ENCODE results near the gene KRTAP9-1. TPM values are rescaled to one million over a fixed set of nuclear protein-coding genes. Genes with fewer than 3 reads are reported as not detected.

The KRTAP9-1 gene
- polyA plus RNA-seq, 1 donor from 2014 or later, result not detected

DNA sequence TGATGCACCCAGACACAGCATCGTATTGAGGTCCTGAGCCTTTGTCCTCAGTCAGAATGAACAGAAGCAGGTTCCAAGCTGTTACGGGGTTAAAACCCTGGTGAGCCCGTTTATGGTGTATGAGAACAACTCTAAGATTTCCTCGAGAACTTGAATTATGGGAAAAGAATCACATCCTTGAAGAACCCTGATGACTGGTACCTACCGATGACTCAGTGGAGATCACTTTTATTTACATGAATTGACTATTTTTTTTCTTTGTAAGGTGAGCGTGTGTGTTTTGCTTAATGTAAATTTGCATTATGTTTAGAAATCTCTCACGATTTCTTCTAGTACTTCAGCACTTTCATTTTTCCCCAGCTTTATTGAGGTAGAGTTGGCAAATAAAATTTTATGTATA, 25.9 kb upstream of the KRTAP9-1 start:
- Histone ChIP-seq H3K9me2 (ENCODE audit: insufficient read depth, low read length) (no peaks in the 10 kb centered on the region), H3K4me3 (ENCODE audit: low read length) (no peak overlapping the region), H2AFZ (ENCODE audit: low read depth, low read length) (no peak overlapping the region), H3K36me3 (ENCODE audit: insufficient read depth, low read length) (no peaks in the 10 kb centered on the region), H3K27ac (ENCODE audit: low read length) (no peak overlapping the region), H3K4me2 (ENCODE audit: low read length) (no peak overlapping the region), H3K9ac (ENCODE audit: low read length) (no peak overlapping the region), H3K9me3 (ENCODE audit: low read length) (no peaks in the 10 kb centered on the region), H3K79me2 (replicated peaks; ENCODE audit: insufficient read depth, low read length) (no peaks in the 10 kb centered on the region), H4K20me1 (ENCODE audit: insufficient read depth) (no peaks in the 10 kb centered on the region), H3F3A (ENCODE audit: insufficient read depth, low read length, poor library complexity, severe bottlenecking) (no peaks in the 10 kb centered on the region), H3K27me3 (ENCODE audit: insufficient read depth, low read depth, low read length) (no peaks in the 10 kb centered on the region)
- TF ChIP-seq EP300 (conservative IDR thresholded peaks at IDR 0.05; ENCODE audit: poor library complexity, severe bottlenecking) (no peak), POLR2AphosphoS5 (IDR thresholded peaks at IDR 0.05) (no peak), RAD21 (conservative IDR thresholded peaks at IDR 0.05) (no peak), EZH2 (IDR thresholded peaks at IDR 0.05; ENCODE audit: borderline replicate concordance, insufficient read depth, low read length, poor library complexity, severe bottlenecking) (no peak), SMC3 (conservative IDR thresholded peaks at IDR 0.05; ENCODE audit: poor library complexity) (no peak)
- TF ChIP-seq, protein P1, sequence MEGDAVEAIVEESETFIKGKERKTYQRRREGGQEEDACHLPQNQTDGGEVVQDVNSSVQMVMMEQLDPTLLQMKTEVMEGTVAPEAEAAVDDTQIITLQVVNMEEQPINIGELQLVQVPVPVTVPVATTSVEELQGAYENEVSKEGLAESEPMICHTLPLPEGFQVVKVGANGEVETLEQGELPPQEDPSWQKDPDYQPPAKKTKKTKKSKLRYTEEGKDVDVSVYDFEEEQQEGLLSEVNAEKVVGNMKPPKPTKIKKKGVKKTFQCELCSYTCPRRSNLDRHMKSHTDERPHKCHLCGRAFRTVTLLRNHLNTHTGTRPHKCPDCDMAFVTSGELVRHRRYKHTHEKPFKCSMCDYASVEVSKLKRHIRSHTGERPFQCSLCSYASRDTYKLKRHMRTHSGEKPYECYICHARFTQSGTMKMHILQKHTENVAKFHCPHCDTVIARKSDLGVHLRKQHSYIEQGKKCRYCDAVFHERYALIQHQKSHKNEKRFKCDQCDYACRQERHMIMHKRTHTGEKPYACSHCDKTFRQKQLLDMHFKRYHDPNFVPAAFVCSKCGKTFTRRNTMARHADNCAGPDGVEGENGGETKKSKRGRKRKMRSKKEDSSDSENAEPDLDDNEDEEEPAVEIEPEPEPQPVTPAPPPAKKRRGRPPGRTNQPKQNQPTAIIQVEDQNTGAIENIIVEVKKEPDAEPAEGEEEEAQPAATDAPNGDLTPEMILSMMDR (IDR thresholded peaks at IDR 0.05; ENCODE audit: poor library complexity, severe bottlenecking), result no peak

DNA sequence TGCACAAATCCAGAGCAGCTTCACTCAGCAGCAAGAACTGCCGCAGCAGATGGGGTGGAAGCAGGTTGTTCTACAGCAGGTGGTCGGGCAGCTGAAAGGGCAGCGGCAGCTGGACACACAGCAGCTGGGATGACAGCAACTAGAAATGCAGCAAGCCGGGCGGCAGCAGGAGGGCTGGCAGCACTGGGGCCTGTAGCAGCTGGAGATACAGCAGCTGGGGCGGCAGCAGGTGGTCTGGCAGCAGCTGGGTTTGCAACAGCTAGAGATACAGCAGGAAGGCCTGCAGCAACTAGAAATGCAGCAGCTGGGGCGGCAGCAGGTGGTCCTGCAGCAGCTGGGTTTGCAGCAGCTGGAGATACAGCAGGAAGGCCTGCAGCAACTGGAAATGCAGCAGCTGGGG, 22.1 kb upstream of the KRTAP9-1 start:
- Histone ChIP-seq H3K27me3 (ENCODE audit: insufficient read depth, low read depth, low read length) (no peaks in the 10 kb centered on the region), H3K27ac (ENCODE audit: low read length) (no peak overlapping the region), H3K9ac (ENCODE audit: low read length) (no peak overlapping the region), H3K9me2 (ENCODE audit: insufficient read depth, low read length) (no peaks in the 10 kb centered on the region), H3K4me3 (ENCODE audit: low read length) (no peak overlapping the region), H3K4me2 (ENCODE audit: low read length) (no peak overlapping the region), H3K79me2 (replicated peaks; ENCODE audit: insufficient read depth, low read length) (no peaks in the 10 kb centered on the region), H3F3A (ENCODE audit: insufficient read depth, low read length, poor library complexity, severe bottlenecking) (no peaks in the 10 kb centered on the region), H3K9me3 (ENCODE audit: low read length) (no peaks in the 10 kb centered on the region), H4K20me1 (ENCODE audit: insufficient read depth) (no peaks in the 10 kb centered on the region), H2AFZ (ENCODE audit: low read depth, low read length) (no peak overlapping the region), H3K36me3 (ENCODE audit: insufficient read depth, low read length) (no peaks in the 10 kb centered on the region)
- no peak for TF ChIP-seq EZH2 (IDR thresholded peaks at IDR 0.05; ENCODE audit: borderline replicate concordance, insufficient read depth, low read length, poor library complexity, severe bottlenecking)
- TF ChIP-seq, protein P1 (IDR thresholded peaks at IDR 0.05; ENCODE audit: poor library complexity, severe bottlenecking), result no peak

DNA sequence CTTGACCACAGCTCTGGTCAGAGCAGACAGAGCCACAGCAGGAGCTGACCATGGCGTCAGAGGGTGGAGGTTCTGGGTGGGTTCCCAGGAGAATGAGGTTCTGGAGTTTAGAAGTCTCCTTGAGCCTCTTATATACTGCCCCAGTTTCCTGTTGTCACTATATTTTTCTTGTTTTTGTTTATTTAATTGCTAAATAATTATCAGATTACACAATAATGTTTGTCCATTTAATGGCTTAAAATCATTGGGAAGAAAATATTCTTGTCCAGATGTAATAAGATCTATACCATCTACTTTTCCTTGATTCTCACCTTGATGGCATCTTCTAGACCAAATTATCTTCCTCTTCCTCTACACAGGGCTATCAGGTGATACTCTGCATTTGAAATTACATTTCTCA, 21.6 kb upstream of the KRTAP9-1 start, which contains the start of gene KRTAP4-3:
Gene KRTAP4-3 (minus strand): TSS at position 101 of the 400 bp plus-strand sequence. CDS start 49 bp downstream, at position 52.
- H3K4me2 ChIP-seq (ENCODE audit: low read length), result no peak within 1 kb of the TSS
- H3K9ac ChIP-seq (ENCODE audit: low read length), result no peak within 1 kb of the TSS
- no peaks in the 10 kb centered on the region for H3K9me3 ChIP-seq (ENCODE audit: low read length)
- H2AFZ ChIP-seq (ENCODE audit: low read depth, low read length), result no peak within 1 kb of the TSS
- no peaks in the 10 kb centered on the region for H3K9me2 ChIP-seq (ENCODE audit: insufficient read depth, low read length)
- no peaks in the 10 kb centered on the region for H3K79me2 ChIP-seq (replicated peaks; ENCODE audit: insufficient read depth, low read length)
- TF ChIP-seq SMC3 (conservative IDR thresholded peaks at IDR 0.05; ENCODE audit: poor library complexity) (no peak), EZH2 (IDR thresholded peaks at IDR 0.05; ENCODE audit: borderline replicate concordance, insufficient read depth, low read length, poor library complexity, severe bottlenecking) (no peak), RAD21 (conservative IDR thresholded peaks at IDR 0.05) (no peak), MXI1 (conservative IDR thresholded peaks at IDR 0.05; ENCODE audit: poor library complexity, severe bottlenecking) (no peak), EP300 (conservative IDR thresholded peaks at IDR 0.05; ENCODE audit: poor library complexity, severe bottlenecking) (no peak), TAF1 (IDR thresholded peaks at IDR 0.05; ENCODE audit: low read depth) (no peak), POLR2AphosphoS5 (IDR thresholded peaks at IDR 0.05) (no peak)
- TF ChIP-seq, protein P1 (IDR thresholded peaks at IDR 0.05; ENCODE audit: poor library complexity, severe bottlenecking), result no peak
- TF ChIP-seq, protein P2, sequence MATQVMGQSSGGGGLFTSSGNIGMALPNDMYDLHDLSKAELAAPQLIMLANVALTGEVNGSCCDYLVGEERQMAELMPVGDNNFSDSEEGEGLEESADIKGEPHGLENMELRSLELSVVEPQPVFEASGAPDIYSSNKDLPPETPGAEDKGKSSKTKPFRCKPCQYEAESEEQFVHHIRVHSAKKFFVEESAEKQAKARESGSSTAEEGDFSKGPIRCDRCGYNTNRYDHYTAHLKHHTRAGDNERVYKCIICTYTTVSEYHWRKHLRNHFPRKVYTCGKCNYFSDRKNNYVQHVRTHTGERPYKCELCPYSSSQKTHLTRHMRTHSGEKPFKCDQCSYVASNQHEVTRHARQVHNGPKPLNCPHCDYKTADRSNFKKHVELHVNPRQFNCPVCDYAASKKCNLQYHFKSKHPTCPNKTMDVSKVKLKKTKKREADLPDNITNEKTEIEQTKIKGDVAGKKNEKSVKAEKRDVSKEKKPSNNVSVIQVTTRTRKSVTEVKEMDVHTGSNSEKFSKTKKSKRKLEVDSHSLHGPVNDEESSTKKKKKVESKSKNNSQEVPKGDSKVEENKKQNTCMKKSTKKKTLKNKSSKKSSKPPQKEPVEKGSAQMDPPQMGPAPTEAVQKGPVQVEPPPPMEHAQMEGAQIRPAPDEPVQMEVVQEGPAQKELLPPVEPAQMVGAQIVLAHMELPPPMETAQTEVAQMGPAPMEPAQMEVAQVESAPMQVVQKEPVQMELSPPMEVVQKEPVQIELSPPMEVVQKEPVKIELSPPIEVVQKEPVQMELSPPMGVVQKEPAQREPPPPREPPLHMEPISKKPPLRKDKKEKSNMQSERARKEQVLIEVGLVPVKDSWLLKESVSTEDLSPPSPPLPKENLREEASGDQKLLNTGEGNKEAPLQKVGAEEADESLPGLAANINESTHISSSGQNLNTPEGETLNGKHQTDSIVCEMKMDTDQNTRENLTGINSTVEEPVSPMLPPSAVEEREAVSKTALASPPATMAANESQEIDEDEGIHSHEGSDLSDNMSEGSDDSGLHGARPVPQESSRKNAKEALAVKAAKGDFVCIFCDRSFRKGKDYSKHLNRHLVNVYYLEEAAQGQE (IDR thresholded peaks at IDR 0.05; ENCODE audit: borderline replicate concordance), result no peak
- H3F3A ChIP-seq (ENCODE audit: insufficient read depth, low read length, poor library complexity, severe bottlenecking), result no peaks in the 10 kb centered on the region
- H4K20me1 ChIP-seq (ENCODE audit: insufficient read depth), result no peaks in the 10 kb centered on the region
- no peaks in the 10 kb centered on the region for H3K27me3 ChIP-seq (ENCODE audit: insufficient read depth, low read depth, low read length)
- no peak within 1 kb of the TSS for H3K27ac ChIP-seq (ENCODE audit: low read length)
- H3K36me3 ChIP-seq (ENCODE audit: insufficient read depth, low read length), result no peaks in the 10 kb centered on the region
- no peak within 1 kb of the TSS for H3K4me3 ChIP-seq (ENCODE audit: low read length)
